ENCODE results near the gene GAL3ST1. TPM values are rescaled to one million over a fixed set of nuclear protein-coding genes. Genes with fewer than 3 reads are reported as not detected.

GAL3ST1 gene
- total RNA-seq, 8 experiments from 2014 or later, result 0.91 to 2.9 (median 1.7) TPM; not detected in 2

DNA sequence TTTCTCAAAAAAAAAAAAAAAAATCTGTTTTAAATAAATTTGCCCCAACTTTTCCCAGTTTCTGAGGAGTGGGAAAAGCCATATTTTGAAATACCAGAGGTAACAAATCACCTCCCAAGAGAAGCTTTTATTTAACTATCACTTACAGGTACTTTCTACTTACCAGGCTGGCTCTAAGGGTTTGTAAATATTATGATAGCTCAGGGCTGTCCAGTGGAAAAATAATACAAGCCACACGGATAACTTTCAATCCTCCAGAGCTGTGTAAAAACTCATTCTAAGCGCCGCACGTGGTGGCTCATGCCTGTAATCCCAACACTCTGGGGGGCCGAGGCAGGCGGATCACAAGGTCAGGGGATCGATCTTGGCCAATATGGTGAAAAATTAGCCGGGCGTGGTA, 63.4 kb downstream of the GAL3ST1 start:
- Histone ChIP-seq H3K4me3 (no peak overlapping the region), H3K4me1 (replicated peaks in 1 of 2) (no peaks in the 10 kb centered on the region), H3K27ac (no peak overlapping the region)
- in situ Hi-C loops (cut with MboI; ENCODE audit: low pct_unique_long_range_greater_than_20kb in 2 of 9, low sequenced_read_pairs in 9 of 9, unreplicated experiment in 9 of 9), result no loop called here
- ATAC-seq (replicated peaks in 6 of 8), result no peak
- WGBS, 10 experiments, result 20 to 86% (median 48%) methylated on average over 2 to 9 of the region's 9 CpGs; no CpG with 5 or more reads in 5 of the 10 experiments

DNA sequence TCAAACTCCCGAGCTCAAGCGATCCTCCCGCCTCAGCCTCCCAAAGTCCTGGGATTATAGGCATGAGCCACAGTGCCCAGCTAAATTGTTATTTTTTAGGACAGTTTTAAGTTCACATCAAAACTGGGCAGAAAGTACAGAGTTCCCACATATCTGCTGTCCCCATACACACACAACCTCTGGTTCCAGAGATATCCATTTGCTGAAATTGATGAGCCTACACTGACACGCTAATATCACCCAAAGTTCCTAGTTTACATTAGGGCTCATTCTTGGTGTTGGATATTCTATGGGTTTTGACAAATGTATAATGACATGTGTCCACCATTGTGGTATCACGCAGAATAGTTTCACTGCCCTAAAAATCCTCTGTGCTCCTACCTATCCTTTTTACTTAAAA, 66.2 kb downstream of the GAL3ST1 start:
- WGBS, 10 experiments, result 67 to 100% (median 73%) methylated on average over 1 to 3 of the region's 5 CpGs; no CpG with 5 or more reads in 5 of the 10 experiments
- in situ Hi-C loops (cut with MboI; ENCODE audit: low pct_unique_long_range_greater_than_20kb in 2 of 9, low sequenced_read_pairs in 9 of 9, unreplicated experiment in 9 of 9), result no loop called here
- no peak overlapping the region for H3K4me3 ChIP-seq
- no peak overlapping the region for H3K27ac ChIP-seq
- no peaks in the 10 kb centered on the region for H3K4me1 ChIP-seq (replicated peaks in 1 of 2)
- no peak for ATAC-seq (replicated peaks in 6 of 8)

DNA sequence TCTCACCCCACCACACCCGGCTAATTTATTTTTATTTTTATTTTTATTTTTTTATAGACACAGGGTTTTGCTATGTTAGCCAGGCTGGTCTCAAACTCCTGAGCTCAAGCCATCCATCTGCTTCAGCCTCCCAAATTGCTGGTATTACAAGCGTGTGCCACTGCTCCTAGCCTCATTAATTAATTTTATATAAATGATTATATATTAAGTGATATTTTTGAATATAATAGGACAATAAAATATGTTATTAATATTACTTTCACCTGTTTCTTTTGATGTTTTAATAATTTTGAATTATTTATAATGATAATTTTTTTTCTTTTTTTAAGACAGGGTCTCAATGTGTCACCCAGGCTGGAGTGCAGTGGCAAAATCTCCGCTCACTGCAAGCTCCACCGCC, 66.8 kb downstream of the GAL3ST1 start:
- in situ Hi-C loops (cut with MboI; ENCODE audit: low pct_unique_long_range_greater_than_20kb in 2 of 9, low sequenced_read_pairs in 9 of 9, unreplicated experiment in 9 of 9), result no loop called here
- Histone ChIP-seq H3K4me1 (replicated peaks in 1 of 2) (no peaks in the 10 kb centered on the region), H3K27ac (no peak overlapping the region), H3K4me3 (no peak overlapping the region)
- 25 to 97% (median 73%) methylated on average over 1 to 4 of the region's 4 CpGs; no CpG with 5 or more reads in 2 of the 10 experiments for WGBS, 10 experiments
- ATAC-seq (replicated peaks in 6 of 8), result no peak

DNA sequence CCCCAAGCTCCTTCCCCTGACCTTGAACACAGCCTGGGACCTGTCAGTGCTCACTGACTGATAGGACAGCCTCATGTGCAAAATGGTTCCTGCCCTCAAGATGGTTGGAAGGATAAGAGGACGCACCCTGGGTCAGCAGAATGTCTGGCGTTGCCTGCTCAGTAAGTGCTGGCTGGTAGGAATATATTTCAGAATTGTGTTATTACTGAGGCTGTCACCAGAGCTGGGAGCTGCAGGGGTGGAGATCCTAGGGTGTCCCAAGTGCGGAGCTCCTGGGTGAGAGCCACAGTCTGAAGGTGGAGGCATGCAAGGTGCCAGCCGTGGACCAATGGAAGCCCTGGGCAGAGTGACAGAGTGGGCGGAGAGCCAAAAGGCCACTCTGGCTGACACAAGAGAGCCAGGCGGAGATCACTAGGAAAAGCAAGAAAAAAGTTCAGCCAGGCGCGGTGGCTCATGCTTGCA, 67.9 kb downstream of the GAL3ST1 start:
- 30 to 100% (median 83%) methylated on average over 2 to 4 of the region's 8 CpGs; no CpG with 5 or more reads in 4 of the 10 experiments for WGBS, 10 experiments
- in situ Hi-C loops (cut with MboI; ENCODE audit: low pct_unique_long_range_greater_than_20kb in 2 of 9, low sequenced_read_pairs in 9 of 9, unreplicated experiment in 9 of 9), result no loop called here

More for the DNA sequence above, 67.9 kb downstream of the GAL3ST1 start:
- Histone ChIP-seq H3K4me1 (replicated peaks in 1 of 2) (no peaks in the 10 kb centered on the region), H3K4me3 (no peak overlapping the region), H3K27ac (no peak overlapping the region)
- ATAC-seq (replicated peaks in 6 of 8), result no peak

Other genes with a start within 250 kb of the GAL3ST1 start
- 10 to 100 TPM in 5 of 8 experiments, 1 to 10 TPM in 3; 5.8 to 17.8 (median 10.6) TPM for gene TBC1D10A, start 247.7 kb downstream of the GAL3ST1 start, total RNA-seq
- gene SF3A1, start 217.8 kb downstream of the GAL3ST1 start, total RNA-seq, result 10 to 100 TPM; 20.5 to 81.4 (median 34.6) TPM
- gene CCDC157, start 217.7 kb downstream of the GAL3ST1 start, total RNA-seq, result 10 to 100 TPM in 1 of 8 experiments, 1 to 10 TPM in 7; 2.0 to 12.8 (median 3.9) TPM
- 10 to 100 TPM in 7 of 8 experiments, 1 to 10 TPM in 1; 9.5 to 22.9 (median 17.3) TPM for gene RNF215, start 187.3 kb downstream of the GAL3ST1 start, total RNA-seq
- 10 to 100 TPM in 2 of 8 experiments, 1 to 10 TPM in 6; 2.0 to 17.3 (median 7.5) TPM for gene SEC14L2, start 177.6 kb downstream of the GAL3ST1 start, total RNA-seq
- gene MTFP1, start 148.9 kb downstream of the GAL3ST1 start, total RNA-seq, result 10 to 100 TPM in 6 of 8 experiments, 1 to 10 TPM in 2; 4.2 to 36.6 (median 20.4) TPM
- gene SEC14L3, start 102.6 kb downstream of the GAL3ST1 start, total RNA-seq, result under 1 TPM in 3 of 8 experiments, not detected in 5; 0.20 to 0.38 (median 0.35) TPM
- under 1 TPM in 2 of 8 experiments, not detected in 6; 0.14 to 0.24 TPM for gene SEC14L4, start 69.0 kb downstream of the GAL3ST1 start, total RNA-seq
- gene SEC14L6, start 27.9 kb downstream of the GAL3ST1 start, total RNA-seq, result 1 to 10 TPM in 1 of 8 experiments, under 1 TPM in 6, not detected in 1; 0.05 to 2.6 (median 0.18) TPM
- gene PES1, start 17.2 kb upstream of the GAL3ST1 start, total RNA-seq, result 100 to 1,000 TPM in 4 of 8 experiments, 10 to 100 TPM in 4; 78.6 to 142 (median 105) TPM
- 10 to 100 TPM in 3 of 8 experiments, 1 to 10 TPM in 5; 1.8 to 70.6 (median 7.9) TPM for gene TCN2, start 32.5 kb upstream of the GAL3ST1 start, total RNA-seq
- gene SLC35E4, start 61.1 kb upstream of the GAL3ST1 start, total RNA-seq, result 1 to 10 TPM in 7 of 8 experiments, under 1 TPM in 1; 0.22 to 7.6 (median 2.9) TPM
- 10 to 100 TPM in 1 of 8 experiments, 1 to 10 TPM in 7; 1.0 to 23.2 (median 4.4) TPM for gene DUSP18, start 93.2 kb upstream of the GAL3ST1 start, total RNA-seq
- 10 to 100 TPM in 1 of 8 experiments, 1 to 10 TPM in 6, under 1 TPM in 1; 0.63 to 16.6 (median 5.4) TPM for gene OSBP2, start 120.2 kb upstream of the GAL3ST1 start, total RNA-seq

Measured in motor neuron (in vitro differentiated cells).